ENCODE data around the gene MEA1. TPM values are rescaled to one million over a fixed set of nuclear protein-coding genes. Genes with fewer than 3 reads are reported as not detected.

MEA1 gene
- total RNA-seq, 3 donors from 2014 or later, result 65.0 to 78.0 (median 76.3) TPM

GRCh38 chr6:43011207-43011606, 2.5 kb downstream of the MEA1 start:
- DNase-seq (ENCODE audit: low spot score in 2 of 2), result no peak
- intact Hi-C loops (cut with DNase I; ENCODE audit: low total_unique reads), result no loop called here
- Histone ChIP-seq H3K4me1 (peaks cover 7 to 24% of the 10 kb centered on the region in 2 donors), H3K27ac (no peak overlapping the region), H3K9me3 (no peaks in the 10 kb centered on the region), H3K27me3 (no peaks in the 10 kb centered on the region), H3K36me3 (no peaks in the 10 kb centered on the region), H3K4me3 (no peak overlapping the region)
- TF ChIP-seq CTCF (IDR thresholded peaks at IDR 0.05), result no peak
- no peak for TF ChIP-seq POLR2AphosphoS5 (IDR thresholded peaks at IDR 0.05)
- TF ChIP-seq POLR2A (IDR thresholded peaks at IDR 0.05), result no peak

GRCh38 chr6:43009124-43009523, 4.6 kb downstream of the MEA1 start:
- Histone ChIP-seq H3K4me3 (no peak overlapping the region), H3K4me1 (peaks cover 3 to 11% of the 10 kb centered on the region in 2 donors), H3K27me3 (no peaks in the 10 kb centered on the region), H3K27ac (no peak overlapping the region), H3K9me3 (no peaks in the 10 kb centered on the region), H3K36me3 (no peaks in the 10 kb centered on the region)
- intact Hi-C loops (cut with DNase I; ENCODE audit: low total_unique reads), result no loop called here
- TF ChIP-seq POLR2AphosphoS5 (IDR thresholded peaks at IDR 0.05), result no peak
- TF ChIP-seq CTCF (IDR thresholded peaks at IDR 0.05), result peak in 2 of 3 donors; percentile 25 to 28
- DNase-seq (ENCODE audit: low spot score in 2 of 2), result no peak

DNA sequence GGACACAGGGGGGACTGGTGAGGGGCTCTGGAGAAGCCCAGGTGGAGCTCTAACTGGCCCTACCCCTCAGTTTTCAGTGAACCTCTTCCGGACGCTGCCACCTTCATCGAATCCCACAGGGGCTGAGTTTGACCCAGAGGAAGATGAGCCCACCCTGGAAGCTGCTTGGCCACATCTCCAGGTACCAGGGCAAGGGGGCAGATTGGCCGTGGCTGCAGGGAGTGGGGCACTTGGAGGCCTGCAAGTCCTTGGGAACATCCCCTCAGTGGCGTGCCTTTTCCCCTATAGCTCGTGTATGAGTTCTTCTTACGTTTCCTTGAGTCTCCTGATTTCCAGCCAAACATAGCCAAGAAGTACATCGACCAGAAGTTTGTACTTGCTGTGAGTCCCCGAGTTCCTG, 6.6 kb downstream of the MEA1 start:
- intact Hi-C loops (cut with DNase I; ENCODE audit: low total_unique reads), result no loop called here
- no peak overlapping the region for H3K27ac ChIP-seq
- H3K4me1 ChIP-seq, result no peaks in the 10 kb centered on the region
- no peak for DNase-seq (ENCODE audit: low spot score in 2 of 2)
- TF ChIP-seq CTCF (IDR thresholded peaks at IDR 0.05), result no peak
- TF ChIP-seq POLR2A (IDR thresholded peaks at IDR 0.05), result no peak
- no peak for TF ChIP-seq POLR2AphosphoS5 (IDR thresholded peaks at IDR 0.05)
- no peak overlapping the region for H3K4me3 ChIP-seq
- no peaks in the 10 kb centered on the region for H3K27me3 ChIP-seq
- no peaks in the 10 kb centered on the region for H3K36me3 ChIP-seq
- H3K9me3 ChIP-seq, result no peaks in the 10 kb centered on the region

DNA sequence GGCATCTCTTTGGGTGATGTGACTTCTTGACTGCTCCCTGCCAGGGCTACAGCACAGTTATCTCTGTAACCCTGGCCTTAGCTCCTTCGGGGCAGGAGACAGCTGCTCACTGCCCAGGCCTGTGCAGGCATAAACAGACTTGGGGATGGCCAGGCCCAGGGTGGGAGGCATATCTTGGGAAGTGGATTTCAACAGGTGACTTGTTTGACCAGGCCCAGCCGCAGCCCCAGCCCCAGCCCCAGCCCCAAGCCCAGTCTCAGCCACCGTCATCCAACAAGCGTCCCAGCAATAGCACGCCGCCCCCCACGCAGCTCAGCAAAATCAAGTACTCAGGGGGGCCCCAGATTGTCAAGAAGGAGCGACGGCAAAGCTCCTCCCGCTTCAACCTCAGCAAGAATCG, 7.5 kb downstream of the MEA1 start:
- intact Hi-C loops (cut with DNase I; ENCODE audit: low total_unique reads), result no loop called here
- no peaks in the 10 kb centered on the region for H3K27me3 ChIP-seq
- no peaks in the 10 kb centered on the region for H3K36me3 ChIP-seq
- TF ChIP-seq CTCF (IDR thresholded peaks at IDR 0.05), result no peak
- TF ChIP-seq POLR2AphosphoS5 (IDR thresholded peaks at IDR 0.05), result no peak
- TF ChIP-seq POLR2A (IDR thresholded peaks at IDR 0.05), result no peak
- no peak for DNase-seq (ENCODE audit: low spot score in 2 of 2)
- no peak overlapping the region for H3K4me3 ChIP-seq
- no peak overlapping the region for H3K27ac ChIP-seq
- no peaks in the 10 kb centered on the region for H3K9me3 ChIP-seq
- no peaks in the 10 kb centered on the region for H3K4me1 ChIP-seq

GRCh38 chr6:43005844-43006243, 7.9 kb downstream of the MEA1 start:
- Histone ChIP-seq H3K4me3 (no peak overlapping the region), H3K27ac (no peak overlapping the region), H3K4me1 (no peaks in the 10 kb centered on the region), H3K36me3 (no peaks in the 10 kb centered on the region), H3K27me3 (no peaks in the 10 kb centered on the region), H3K9me3 (no peaks in the 10 kb centered on the region)
- TF ChIP-seq CTCF (IDR thresholded peaks at IDR 0.05), result no peak
- TF ChIP-seq POLR2AphosphoS5 (IDR thresholded peaks at IDR 0.05), result no peak
- no peak for TF ChIP-seq POLR2A (IDR thresholded peaks at IDR 0.05)
- intact Hi-C loops (cut with DNase I; ENCODE audit: low total_unique reads), result no loop called here
- no peak for DNase-seq (ENCODE audit: low spot score in 2 of 2)

Measured in breast epithelium (tissue), 4 donors.